K562 (cell line): Measurements from ENCODE around the gene PREB. TPM values are rescaled to one million over a fixed set of nuclear protein-coding genes. Genes with fewer than 3 reads are reported as not detected.

ENCODE experiments used
- ADNP ChIP-seq: fragments of 200-800 bp; sonication (Bioruptor generic); IDR thresholded peaks from 2 replicates; pipeline ENCODE4 v1.6.1; 2016; ENCODE audit warnings: missing genetic modification characterization, missing compliant biosample characterization
- ETV1 ChIP-seq: fragments of 450-650 bp; conservative IDR thresholded peaks from 2 replicates; pipeline ENCODE4 v1.6.1; 2016; ENCODE audit warnings: missing genetic modification characterization, control low read depth, low read depth, missing compliant biosample characterization
- FOXP4 ChIP-seq: sonication (generic); formaldehyde crosslinking; IDR thresholded peaks from 2 replicates; pipeline ENCODE4 v1.8.0; 2022; ENCODE audit warnings: mild to moderate bottlenecking, missing genetic modification reagents, borderline replicate concordance
- HNRNPL ChIP-seq: fragments of 200-400 bp; formaldehyde crosslinking; IDR thresholded peaks from 2 replicates; pipeline ENCODE4 v1.6.1; 2017; ENCODE audit warnings: low read depth, mild to moderate bottlenecking, low read length
- NFATC3 ChIP-seq: fragments of 450-650 bp; IDR thresholded peaks from 2 replicates; pipeline ENCODE4 v1.6.1; 2017; ENCODE audit warnings: mild to moderate bottlenecking
- RBM25 ChIP-seq: fragments of 200-400 bp; formaldehyde crosslinking; IDR thresholded peaks from 2 replicates; pipeline ENCODE4 v1.6.1; 2018; ENCODE audit warnings: low read length, low read depth, moderate library complexity; ENCODE audit not compliant: severe bottlenecking
- REST ChIP-seq, 2 experiments: fragments of 450-650 bp; formaldehyde crosslinking in 1 of 2; IDR thresholded peaks; 2 replicates each; pipeline versions ENCODE4 v1.4.0 to v1.6.1; 2014 to 2020; ENCODE audit warnings: mild to moderate bottlenecking in 2 of 2, borderline replicate concordance in 1 of 2, low read depth in 1 of 2
- ZBTB11 ChIP-seq, 3 experiments: fragments of 200-800 bp in 1 of 3; fragments of 250-450 bp in 1 of 3; fragments of 450-650 bp in 1 of 3; sonication (Bioruptor Pico) in 1 of 3; sonication (Bioruptor generic) in 1 of 3; formaldehyde crosslinking in 1 of 3; IDR thresholded peaks; 2 replicates each; pipeline versions ENCODE4 v1.6.1 to v1.8.0; 2016 to 2022; ENCODE audit warnings: mild to moderate bottlenecking in 2 of 3, missing genetic modification characterization in 2 of 3, missing compliant biosample characterization in 1 of 3, moderate library complexity in 1 of 3
- polyA plus RNA-seq, 8 experiments: library from polyadenylated mRNA; depleted of rRNA in 4 of 8; stranded (reverse) in 5 of 8; unstranded in 3 of 8; fragments of >200 nt; fragmentation: Nextera tagmentation in 2 of 8; fragmentation: Illumina TruSeq in 1 of 8; extraction: Ambion mirVana in 2 of 8; extraction: Trizol in 1 of 8; gene quantifications; 2 replicates each; pipeline versions ENCODE4 v1.2.1 to v1.2.3, GENCODE V29; 2011 to 2014; ENCODE audit warnings: inconsistent platforms in 1 of 8, missing spikeins in 1 of 8
- total RNA-seq, 7 experiments: library from RNA; depleted of rRNA in 6 of 7; stranded (reverse); fragments of >200 nt in 6 of 7; fragmentation: Illumina TruSeq in 2 of 7; extraction: Trizol in 2 of 7; gene quantifications; 2 replicates each; pipeline versions ENCODE4 v1.2.1 to v1.2.3, GENCODE V29; 2011 to 2021; ENCODE audit warnings: low replicate concordance in 1 of 7

Gene PREB
- total and polyA plus RNA-seq, 9 of the 15 experiments (the other 6 are each of a cell fraction or from before 2014, with no cell fraction given): 35.1 to 84.2 (median 67.2) TPM

- TF ChIP-seq REST (IDR thresholded peaks at IDR 0.05; ENCODE audit: borderline replicate concordance) (no peak), REST (CRISPR knock-in tag; IDR thresholded peaks at IDR 0.05; ENCODE audit: low read depth) (no peak), FOXP4 (no peak), NFATC3 (no peak), RBM25 (no peak), ETV1 (tag) (no peak), ZBTB11 (CRISPR knock-in tag; IDR thresholded peaks at IDR 0.05) (no peak), ADNP (tag) (no peak), HNRNPL (no peak)
These were observed 38.4 kb downstream of the PREB start (continued) for GRCh38 chr2:27095745-27096651.
